Smooth muscle cell (in vitro differentiated cells): Measurements from ENCODE around the gene SAPCD1. TPM values are rescaled to one million over a fixed set of nuclear protein-coding genes. Genes with fewer than 3 reads are reported as not detected.
"Not testable (repeated sequence)": the region's sequence is repeated elsewhere in the genome, so short reads cannot be mapped to it uniquely, and the experiment has no call there.

Experiments
- DNase-seq: peaks from one replicate; lab custom pipeline; 2025; ENCODE audit not compliant: unreplicated experiment; lab: John Stamatoyannopoulos, UW
- H2AFZ ChIP-seq: fragments of 200-600 bp; sonication (generic); 2 replicates; pipeline ENCODE4 v1.6.0; 2016; ENCODE audit warnings: antibody characterized with exemption, low read depth, mild to moderate bottlenecking
- H3F3A ChIP-seq: fragments of 200-600 bp; sonication (generic); 2 replicates; pipeline ENCODE4 v1.6.0; 2017; ENCODE audit warnings: antibody characterized with exemption, low read depth
- H3K27ac ChIP-seq: fragments of 200-600 bp; sonication (generic); 2 replicates; pipeline ENCODE4 v1.5.1; 2016; ENCODE audit warnings: low read depth, mild to moderate bottlenecking
- H3K27me3 ChIP-seq: fragments of 200-600 bp; sonication (generic); 2 replicates; pipeline ENCODE4 v1.6.1; 2016; ENCODE audit warnings: low read depth, mild to moderate bottlenecking
- H3K36me3 ChIP-seq: fragments of 200-600 bp; sonication (generic); 2 replicates; pipeline ENCODE4 v1.5.1; 2016; ENCODE audit warnings: low read depth
- H3K4me1 ChIP-seq: fragments of 200-600 bp; sonication (generic); 2 replicates; pipeline ENCODE4 v1.5.1; 2016; ENCODE audit warnings: low read depth
- H3K4me2 ChIP-seq: fragments of 200-600 bp; sonication (generic); 2 replicates; pipeline ENCODE4 v1.6.0; 2016; ENCODE audit warnings: mild to moderate bottlenecking
- H3K4me3 ChIP-seq: fragments of 200-600 bp; sonication (generic); 2 replicates; pipeline ENCODE4 v1.5.1; 2016; ENCODE audit warnings: mild to moderate bottlenecking
- H3K79me2 ChIP-seq: fragments of 200-600 bp; sonication (generic); 2 replicates; pipeline ENCODE4 v1.6.0; 2016; ENCODE audit warnings: low read depth, mild to moderate bottlenecking
- H3K9ac ChIP-seq: fragments of 200-600 bp; sonication (generic); 2 replicates; pipeline ENCODE4 v1.6.0; 2016; ENCODE audit warnings: low read depth
- H3K9me3 ChIP-seq: fragments of 200-600 bp; sonication (generic); replicated peaks from 2 replicates; pipeline ENCODE4 v1.5.1; 2016; ENCODE audit warnings: low read depth
- H4K20me1 ChIP-seq: fragments of 200-600 bp; sonication (generic); 2 replicates; pipeline ENCODE4 v1.6.0; 2016; ENCODE audit warnings: low read depth
- CTCF ChIP-seq: fragments of 200-600 bp; sonication (generic); IDR thresholded peaks from 2 replicates; pipeline ENCODE4 v1.5.1; 2017; ENCODE audit warnings: borderline replicate concordance, mild to moderate bottlenecking, antibody characterized with exemption; ENCODE audit not compliant: insufficient read depth, poor library complexity, severe bottlenecking
- WGBS: methylation state at CpG from one replicate; pipeline ENCODE4 v1.1.7; 2016; ENCODE audit warnings: low lambda C conversion rate; 5-methylcytosine and 5-hydroxymethylcytosine counted together
- polyA plus RNA-seq: library from polyadenylated mRNA; unstranded; fragments of >200 nt; fragmentation: Nextera tagmentation; extraction: Ambion mirVana; gene quantifications from 2 replicates; pipeline ENCODE4 v1.2.1, GENCODE V29; 2016
- total RNA-seq: library from RNA; depleted of rRNA; stranded (reverse); fragments of >200 nt; gene quantifications from 2 replicates; pipeline ENCODE4 v1.2.3, GENCODE V29; 2014

Gene SAPCD1
- total and polyA plus RNA-seq, 2 experiments from 2014 or later, result 1.4 TPM; not detected in 1

- Histone ChIP-seq H3K36me3 (no peaks in the 10 kb centered on the region), H3K79me2 (peaks cover 31% of the 10 kb centered on the region), H3K4me1 (no peaks in the 10 kb centered on the region), H3K4me2 (no peak overlapping the region), H3F3A (peaks cover 7% of the 10 kb centered on the region), H3K27ac (peak overlapping the region; percentile 70), H3K9me3 (no peaks in the 10 kb centered on the region), H3K4me3 (no peak overlapping the region), H3K9ac (no peak overlapping the region), H4K20me1 (no peaks in the 10 kb centered on the region), H3K27me3 (no peaks in the 10 kb centered on the region), H2AFZ (no peak overlapping the region)
- no peak for DNase-seq
- TF ChIP-seq CTCF, result no peak
- 94% methylated on average over 3 of the region's 3 CpGs for WGBS
These were observed 29.6 kb downstream of the SAPCD1 start for GRCh38 chr6:31792090-31792374.

- no peak for DNase-seq
- Histone ChIP-seq H3K4me1 (no peaks in the 10 kb centered on the region), H2AFZ (no peak overlapping the region), H3K79me2 (peaks cover 31% of the 10 kb centered on the region), H3K9ac (no peak overlapping the region), H3F3A (peaks cover 13% of the 10 kb centered on the region), H3K27me3 (no peaks in the 10 kb centered on the region), H3K36me3 (no peaks in the 10 kb centered on the region), H3K4me3 (no peak overlapping the region), H4K20me1 (no peaks in the 10 kb centered on the region), H3K9me3 (no peaks in the 10 kb centered on the region), H3K27ac (peak overlapping the region; percentile 70), H3K4me2 (no peak overlapping the region)
- 65% methylated on average over 12 of the region's 12 CpGs for WGBS
- no peak for TF ChIP-seq CTCF
These were observed 30.3 kb downstream of the SAPCD1 start for GRCh38 chr6:31792761-31793171.

GRCh38 chr6:31793927-31794245, 31.4 kb downstream of the SAPCD1 start:
- not testable (repeated sequence) for H4K20me1 ChIP-seq, H3K27me3 ChIP-seq, H2AFZ ChIP-seq, DNase-seq, H3K4me1 ChIP-seq, H3K36me3 ChIP-seq, H3K9me3 ChIP-seq
- H3K4me2 ChIP-seq, result peak overlapping the region; percentile 96
- H3K4me3 ChIP-seq, result peak overlapping the region; percentile 98
- peaks cover 29% of the 10 kb centered on the region for H3K79me2 ChIP-seq
- H3F3A ChIP-seq, result peaks cover 14% of the 10 kb centered on the region
- 97% methylated on average over 5 of the region's 6 CpGs for WGBS
- peak overlapping the region; percentile 89 for H3K9ac ChIP-seq
- peak overlapping the region; percentile 90 for H3K27ac ChIP-seq

GRCh38 chr6:31794294-31794865, 31.9 kb downstream of the SAPCD1 start:
- Histone ChIP-seq H2AFZ (peak overlapping the region; percentile 97), H3K27me3 (no peaks in the 10 kb centered on the region), H3F3A (peaks cover 14% of the 10 kb centered on the region), H3K4me3 (peak overlapping the region; percentile 98), H3K9me3 (no peaks in the 10 kb centered on the region), H3K79me2 (peaks cover 24% of the 10 kb centered on the region), H4K20me1 (no peaks in the 10 kb centered on the region), H3K4me2 (peak overlapping the region; percentile 96), H3K36me3 (no peaks in the 10 kb centered on the region), H3K4me1 (no peaks in the 10 kb centered on the region), H3K27ac (peak overlapping the region; percentile 90), H3K9ac (peak overlapping the region; percentile 89)
- WGBS, result 1% methylated on average over 7 of the region's 7 CpGs
- TF ChIP-seq CTCF, result no peak
- no peak for DNase-seq
